ENCODE results near the gene FBXL16.
"Not testable (repeated sequence)": the region's sequence is repeated elsewhere in the genome, so short reads cannot be mapped to it uniquely, and the experiment has no call there.

FBXL16 gene

GRCh38 chr16:714079-714478 lies 8.5 kb upstream of the FBXL16 start:
- Histone ChIP-seq H3K79me2 (ENCODE audit: low read length) (no peaks in the 10 kb centered on the region), H2AFZ (ENCODE audit: low read depth, low read length) (no peak overlapping the region), H3K4me2 (ENCODE audit: low read length) (no peak overlapping the region), H3K9me3 (ENCODE audit: insufficient read depth, low read length) (no peaks in the 10 kb centered on the region), H3K36me3 (replicated peaks; ENCODE audit: low read depth, low read length) (no peaks in the 10 kb centered on the region), H3K27me3 (ENCODE audit: low read depth, low read length) (peaks cover 18% of the 10 kb centered on the region), H4K20me1 (ENCODE audit: insufficient read depth, low read length) (no peaks in the 10 kb centered on the region), H3K4me1 (ENCODE audit: low read length) (peaks cover 1% of the 10 kb centered on the region; the same call in 1 of the 2 replicates), H3K4me3 (ENCODE audit: low read length) (no peak overlapping the region), H3K27ac (ENCODE audit: low read length) (no peak overlapping the region), H3K9ac (ENCODE audit: low read length) (no peak overlapping the region)
- TF ChIP-seq EZH2phosphoT487 (IDR thresholded peaks at IDR 0.05; ENCODE audit: low read depth), result no peak
- TF ChIP-seq CTCF (IDR thresholded peaks at IDR 0.05; ENCODE audit: low read depth, low read length), result no peak

GRCh38 chr16:712740-713250 lies 7.2 kb upstream of the FBXL16 start:
- H3K9ac ChIP-seq (ENCODE audit: low read length); H3K27ac ChIP-seq (ENCODE audit: low read length); H3K4me3 ChIP-seq (ENCODE audit: low read length); H3K9me3 ChIP-seq (ENCODE audit: insufficient read depth, low read length); H3K36me3 ChIP-seq (replicated peaks; ENCODE audit: low read depth, low read length); H3K79me2 ChIP-seq (ENCODE audit: low read length); H3K4me1 ChIP-seq (ENCODE audit: low read length); H2AFZ ChIP-seq (ENCODE audit: low read depth, low read length); H4K20me1 ChIP-seq (ENCODE audit: insufficient read depth, low read length); H3K4me2 ChIP-seq (ENCODE audit: low read length): not testable (repeated sequence)
- TF ChIP-seq CTCF (IDR thresholded peaks at IDR 0.05; ENCODE audit: low read depth, low read length), result peak; percentile 23
- H3K27me3 ChIP-seq (ENCODE audit: low read depth, low read length), result peaks cover 18% of the 10 kb centered on the region

- Histone ChIP-seq H3K9me3 (ENCODE audit: insufficient read depth, low read length) (no peaks in the 10 kb centered on the region), H2AFZ (ENCODE audit: low read depth, low read length) (no peak overlapping the region), H3K27me3 (ENCODE audit: low read depth, low read length) (peaks cover 18% of the 10 kb centered on the region), H3K9ac (ENCODE audit: low read length) (no peak overlapping the region), H3K4me3 (ENCODE audit: low read length) (no peak overlapping the region), H3K36me3 (replicated peaks; ENCODE audit: low read depth, low read length) (no peaks in the 10 kb centered on the region), H3K4me2 (ENCODE audit: low read length) (0 out of 2 replicates have a peak overlapping the region, but pooled peaks have one; percentile 3), H3K4me1 (ENCODE audit: low read length) (no peaks in the 10 kb centered on the region; the same call in 1 of the 2 replicates), H3K27ac (ENCODE audit: low read length) (no peak overlapping the region), H4K20me1 (ENCODE audit: insufficient read depth, low read length) (no peaks in the 10 kb centered on the region), H3K79me2 (ENCODE audit: low read length) (no peaks in the 10 kb centered on the region)
- no peak for TF ChIP-seq EZH2phosphoT487 (IDR thresholded peaks at IDR 0.05; ENCODE audit: low read depth)
- TF ChIP-seq CTCF (IDR thresholded peaks at IDR 0.05; ENCODE audit: low read depth, low read length), result peak; percentile 79
Observed at GRCh38 chr16:711548-712320, 6.1 kb upstream of the FBXL16 start.

- Histone ChIP-seq H3K4me2 (ENCODE audit: low read length) (no peak overlapping the region), H3K4me1 (ENCODE audit: low read length) (no peaks in the 10 kb centered on the region; the same call in 1 of the 2 replicates), H3K27ac (ENCODE audit: low read length) (no peak overlapping the region), H4K20me1 (ENCODE audit: insufficient read depth, low read length) (no peaks in the 10 kb centered on the region), H3K79me2 (ENCODE audit: low read length) (no peaks in the 10 kb centered on the region), H3K27me3 (ENCODE audit: low read depth, low read length) (peaks cover 18% of the 10 kb centered on the region), H3K4me3 (ENCODE audit: low read length) (no peak overlapping the region), H3K9ac (ENCODE audit: low read length) (no peak overlapping the region), H3K9me3 (ENCODE audit: insufficient read depth, low read length) (no peaks in the 10 kb centered on the region), H3K36me3 (replicated peaks; ENCODE audit: low read depth, low read length) (no peaks in the 10 kb centered on the region), H2AFZ (ENCODE audit: low read depth, low read length) (no peak overlapping the region)
- TF ChIP-seq CTCF (IDR thresholded peaks at IDR 0.05; ENCODE audit: low read depth, low read length), result no peak
- TF ChIP-seq EZH2phosphoT487 (IDR thresholded peaks at IDR 0.05; ENCODE audit: low read depth), result no peak
Observed at GRCh38 chr16:711084-711483, 5.5 kb upstream of the FBXL16 start.
